HEK293 (cell line): Measurements from ENCODE around the gene SLC8A2.

Experiments used
- CTCF ChIA-PET: fragments of 350-600 bp; formaldehyde crosslinking; extraction: SDS; loops from one replicate; lab custom pipeline; 2021; ENCODE audit warnings: antibody characterized with exemption; lab: Yijun Ruan, JAX
- POLR2A ChIA-PET: fragments of 300-600 bp; formaldehyde crosslinking; extraction: SDS; loops from one replicate; lab custom pipeline; 2020; ENCODE audit warnings: antibody characterized with exemption, inconsistent platforms; lab: Yijun Ruan, JAX
- H3K27ac ChIP-seq: fragments of 200-500 bp; sonication (Bioruptor generic); 2 replicates; pipeline ENCODE4 v1.5.1; 2014; ENCODE audit warnings: low read depth, low read length, control low read depth, inconsistent platforms; ENCODE audit errors: extremely low read depth
- H3K36me3 ChIP-seq, 2 experiments: fragments of 200-500 bp in 1 of 2; sonication (Bioruptor generic) in 1 of 2; 1 replicate in 1 of 2; 2 replicates in 1 of 2; pipeline ENCODE4 v1.5.1; 2014 to 2017; ENCODE audit warnings: inconsistent platforms in 2 of 2, low read length in 2 of 2; ENCODE audit not compliant: control insufficient read depth in 2 of 2, insufficient read depth in 1 of 2
- H3K4me1 ChIP-seq: fragments of 200-500 bp; sonication (Bioruptor generic); 2 replicates; pipeline ENCODE4 v1.5.1; 2014; ENCODE audit warnings: mild to moderate bottlenecking, low read length, inconsistent platforms; ENCODE audit not compliant: control insufficient read depth, insufficient read depth
- H3K4me3 ChIP-seq: 2 replicates; pipeline ENCODE4 v1.5.1; 2011; ENCODE audit warnings: low read depth, mild to moderate bottlenecking, control low read depth, low read length, moderate library complexity
- H3K9me3 ChIP-seq: fragments of 200-500 bp; sonication (Bioruptor generic); 2 replicates; pipeline ENCODE4 v1.5.1; 2014; ENCODE audit warnings: low read depth, low read length, inconsistent platforms; ENCODE audit not compliant: control insufficient read depth, insufficient read depth
- BCL11A ChIP-seq: fragments of 450-650 bp; formaldehyde crosslinking; IDR thresholded peaks from 2 replicates; pipeline ENCODE4 v1.5.1; 2016; ENCODE audit warnings: low read depth, missing biosample characterization, missing genetic modification characterization
- EGR2 ChIP-seq: fragments of 450-650 bp; formaldehyde crosslinking; IDR thresholded peaks from 2 replicates; pipeline ENCODE4 v1.5.1; 2016; ENCODE audit warnings: low read depth, missing biosample characterization, missing genetic modification characterization
- FEZF1 ChIP-seq: fragments of 450-650 bp; formaldehyde crosslinking; IDR thresholded peaks from 2 replicates; pipeline ENCODE4 v1.5.1; 2016; ENCODE audit warnings: missing biosample characterization, missing genetic modification characterization
- KLF1 ChIP-seq: fragments of 450-650 bp; formaldehyde crosslinking; IDR thresholded peaks from 2 replicates; pipeline ENCODE4 v1.5.1; 2016; ENCODE audit warnings: missing biosample characterization, missing genetic modification characterization
- PATZ1 ChIP-seq: fragments of 450-650 bp; formaldehyde crosslinking; IDR thresholded peaks from 2 replicates; pipeline ENCODE4 v1.5.1; 2016; ENCODE audit warnings: missing biosample characterization, missing genetic modification characterization
- ZBTB6 ChIP-seq: fragments of 450-650 bp; formaldehyde crosslinking; IDR thresholded peaks from 2 replicates; pipeline ENCODE4 v1.5.1; 2017; ENCODE audit warnings: missing biosample characterization, missing genetic modification characterization
- ZBTB7A ChIP-seq: fragments of 450-650 bp; formaldehyde crosslinking; IDR thresholded peaks from 2 replicates; pipeline ENCODE4 v1.5.1; 2016; ENCODE audit warnings: low read depth, missing biosample characterization, missing genetic modification characterization
- ZNF10 ChIP-seq: fragments of 450-650 bp; formaldehyde crosslinking; IDR thresholded peaks from 2 replicates; pipeline ENCODE4 v1.5.1; 2017; ENCODE audit warnings: missing biosample characterization, missing genetic modification characterization
- ZNF133 ChIP-seq: fragments of 450-650 bp; formaldehyde crosslinking; IDR thresholded peaks from 2 replicates; pipeline ENCODE4 v1.5.1; 2016; ENCODE audit warnings: missing biosample characterization, missing genetic modification characterization
- ZNF174 ChIP-seq: fragments of 450-650 bp; formaldehyde crosslinking; IDR thresholded peaks from 2 replicates; pipeline ENCODE4 v1.5.0; 2017; ENCODE audit warnings: missing biosample characterization, mild to moderate bottlenecking, missing genetic modification characterization
- ZNF26 ChIP-seq: fragments of 450-650 bp; formaldehyde crosslinking; IDR thresholded peaks from 2 replicates; pipeline ENCODE4 v1.5.1; 2016; ENCODE audit warnings: missing biosample characterization, missing genetic modification characterization
- ZNF335 ChIP-seq: fragments of 450-650 bp; formaldehyde crosslinking; conservative IDR thresholded peaks from 2 replicates; pipeline ENCODE4 v1.5.1; 2016; ENCODE audit warnings: missing biosample characterization, missing genetic modification characterization
- ZNF366 ChIP-seq: fragments of 450-650 bp; formaldehyde crosslinking; conservative IDR thresholded peaks from 2 replicates; pipeline ENCODE4 v1.5.1; 2016; ENCODE audit warnings: missing biosample characterization, missing genetic modification characterization
- ZNF558 ChIP-seq: fragments of 450-650 bp; formaldehyde crosslinking; IDR thresholded peaks from 2 replicates; pipeline ENCODE4 v1.5.1; 2016; ENCODE audit warnings: missing biosample characterization, missing genetic modification characterization
- ZNF654 ChIP-seq: fragments of 450-650 bp; formaldehyde crosslinking; IDR thresholded peaks from 2 replicates; pipeline ENCODE4 v1.5.1; 2016; ENCODE audit warnings: low read depth, missing biosample characterization, missing genetic modification characterization
- ZNF692 ChIP-seq: fragments of 450-650 bp; formaldehyde crosslinking; IDR thresholded peaks from 2 replicates; pipeline ENCODE4 v1.5.1; 2016; ENCODE audit warnings: missing biosample characterization, missing genetic modification characterization
- TF ChIP-seq, protein P1 (sequence below): fragments of 450-650 bp; formaldehyde crosslinking; IDR thresholded peaks from 2 replicates; pipeline ENCODE4 v1.5.1; 2016; ENCODE audit warnings: missing biosample characterization, missing genetic modification characterization
- TF ChIP-seq, protein P2 (sequence below): fragments of 450-650 bp; formaldehyde crosslinking; IDR thresholded peaks from 2 replicates; pipeline ENCODE4 v1.5.1; 2016; ENCODE audit warnings: missing biosample characterization, missing genetic modification characterization

Gene SLC8A2

DNA sequence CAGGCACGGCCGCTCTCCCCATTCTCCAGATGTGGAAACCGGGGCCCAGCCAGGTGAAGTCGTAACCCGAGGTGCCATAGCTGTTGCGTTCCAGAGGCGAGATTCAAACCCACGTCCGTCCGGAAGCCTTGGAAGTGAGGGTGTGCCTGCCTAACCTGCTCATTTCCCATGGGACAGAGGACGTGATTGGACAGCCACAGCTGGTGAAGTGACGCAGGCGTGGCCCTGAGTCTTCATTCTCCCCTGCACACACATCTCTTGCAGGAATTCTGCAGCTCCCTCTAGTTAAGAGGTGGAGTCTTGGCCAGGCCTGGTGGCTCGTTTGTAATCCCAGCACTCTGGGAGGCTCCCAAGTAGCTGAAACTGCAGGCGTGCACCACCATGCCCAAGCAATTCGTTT, 69.2 kb downstream of the SLC8A2 start:
- H3K4me3 ChIP-seq, result no peak overlapping the region
- no peak for TF ChIP-seq ZNF10 (tag by site-specific recombination)
- TF ChIP-seq, protein P1, sequence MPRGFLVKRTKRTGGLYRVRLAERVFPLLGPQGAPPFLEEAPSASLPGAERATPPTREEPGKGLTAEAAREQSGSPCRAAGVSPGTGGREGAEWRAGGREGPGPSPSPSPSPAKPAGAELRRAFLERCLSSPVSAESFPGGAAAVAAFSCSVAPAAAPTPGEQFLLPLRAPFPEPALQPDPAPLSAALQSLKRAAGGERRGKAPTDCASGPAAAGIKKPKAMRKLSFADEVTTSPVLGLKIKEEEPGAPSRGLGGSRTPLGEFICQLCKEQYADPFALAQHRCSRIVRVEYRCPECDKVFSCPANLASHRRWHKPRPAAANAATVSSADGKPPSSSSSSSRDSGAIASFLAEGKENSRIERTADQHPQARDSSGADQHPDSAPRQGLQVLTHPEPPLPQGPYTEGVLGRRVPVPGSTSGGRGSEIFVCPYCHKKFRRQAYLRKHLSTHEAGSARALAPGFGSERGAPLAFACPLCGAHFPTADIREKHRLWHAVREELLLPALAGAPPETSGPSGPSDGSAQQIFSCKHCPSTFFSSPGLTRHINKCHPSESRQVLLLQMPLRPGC (tag by site-specific recombination), result no peak
- TF ChIP-seq ZBTB6, result no peak
- H3K27ac ChIP-seq, result no peak overlapping the region
- peaks cover 0 to 8% of the 10 kb centered on the region in 2 experiments; a peak in 1 of 3 replicates for H3K36me3 ChIP-seq
- no peaks in the 10 kb centered on the region for H3K4me1 ChIP-seq
- CTCF ChIA-PET, result interaction anchor here (0.6 to 4.5 kb wide), 4 partner anchors 11 to 97 kb away, joined by 3 to 35 read pairs (median 4); partner anchors contain the start of gene DHX34
- POLR2A ChIA-PET, result interaction anchor here (0.6 kb wide), 1 partner anchor 54 kb away, joined by 4 read pairs; the partner anchor contains the start of gene DHX34
- H3K9me3 ChIP-seq, result no peaks in the 10 kb centered on the region

DNA sequence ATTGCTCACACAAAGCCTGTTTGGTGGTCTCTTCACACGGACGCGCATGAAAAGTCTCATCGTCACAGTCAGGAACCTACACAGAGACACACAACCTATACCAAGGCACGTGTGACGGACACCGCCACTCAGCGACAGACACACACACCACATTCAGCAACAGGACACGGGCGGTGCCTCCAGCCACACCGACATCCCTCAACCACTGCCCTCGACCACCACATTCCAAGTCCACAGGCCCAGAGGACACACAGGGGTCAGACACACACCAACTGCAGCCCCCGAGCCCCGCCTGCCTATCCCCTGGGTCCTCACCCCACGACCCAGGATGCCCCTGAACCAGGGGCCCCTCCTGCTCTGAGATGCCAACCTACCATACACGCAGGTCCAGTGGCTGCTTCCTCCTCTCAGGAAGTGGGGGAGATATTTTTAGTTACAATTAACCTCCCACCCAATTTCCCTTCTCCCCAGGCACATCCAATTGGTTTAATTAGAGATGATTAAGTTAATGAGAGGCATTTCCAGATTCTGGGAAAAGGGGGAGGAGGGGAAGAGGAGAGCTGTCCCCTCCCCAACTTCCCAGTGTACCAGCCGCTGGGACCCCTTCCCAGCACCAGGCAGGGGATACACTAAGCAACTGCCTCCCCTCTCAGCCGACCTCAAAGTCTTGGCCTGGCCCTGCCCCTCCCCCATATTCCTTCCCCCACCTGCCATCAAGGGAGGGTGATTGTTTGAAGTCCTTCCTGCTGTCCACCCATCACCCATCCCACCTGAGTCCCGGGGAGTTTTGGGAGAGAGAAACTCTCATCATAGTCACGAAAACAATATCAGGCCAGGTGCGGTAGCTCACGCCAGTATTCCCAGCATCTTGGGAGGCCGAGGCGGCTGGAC, 72.7 kb downstream of the SLC8A2 start:
- CTCF ChIA-PET, result interaction anchor here (0.6 to 4.5 kb wide), 9 partner anchors 8 to 782 kb away, joined by 3 to 35 read pairs (median 3); partner anchors contain the start of gene DHX34
- Histone ChIP-seq H3K27ac (no peak overlapping the region), H3K4me1 (no peaks in the 10 kb centered on the region)
- no peak for TF ChIP-seq FEZF1
- no peak for TF ChIP-seq KLF1 (tag by site-specific recombination)
- TF ChIP-seq ZNF133, result no peak
- no peak for TF ChIP-seq ZNF335 (tag by site-specific recombination)
- TF ChIP-seq ZNF174 (tag by site-specific recombination), result no peak
- no peak for TF ChIP-seq ZNF26 (tag by site-specific recombination)
- TF ChIP-seq BCL11A (tag by site-specific recombination), result no peak
- no peak for TF ChIP-seq ZNF692 (tag by site-specific recombination)
- no peak for TF ChIP-seq ZNF654 (tag by site-specific recombination)
- TF ChIP-seq, all 188 proteins: peak for 0
- Histone ChIP-seq H3K9me3 (no peaks in the 10 kb centered on the region), H3K4me3 (no peak overlapping the region), H3K36me3 (no peaks in the 10 kb centered on the region)
- POLR2A ChIA-PET, result interaction anchor here (0.7 to 1.1 kb wide), 2 partner anchors 17 to 29 kb away, joined by 3 read pairs; no protein-coding TSS in a partner anchor

DNA sequence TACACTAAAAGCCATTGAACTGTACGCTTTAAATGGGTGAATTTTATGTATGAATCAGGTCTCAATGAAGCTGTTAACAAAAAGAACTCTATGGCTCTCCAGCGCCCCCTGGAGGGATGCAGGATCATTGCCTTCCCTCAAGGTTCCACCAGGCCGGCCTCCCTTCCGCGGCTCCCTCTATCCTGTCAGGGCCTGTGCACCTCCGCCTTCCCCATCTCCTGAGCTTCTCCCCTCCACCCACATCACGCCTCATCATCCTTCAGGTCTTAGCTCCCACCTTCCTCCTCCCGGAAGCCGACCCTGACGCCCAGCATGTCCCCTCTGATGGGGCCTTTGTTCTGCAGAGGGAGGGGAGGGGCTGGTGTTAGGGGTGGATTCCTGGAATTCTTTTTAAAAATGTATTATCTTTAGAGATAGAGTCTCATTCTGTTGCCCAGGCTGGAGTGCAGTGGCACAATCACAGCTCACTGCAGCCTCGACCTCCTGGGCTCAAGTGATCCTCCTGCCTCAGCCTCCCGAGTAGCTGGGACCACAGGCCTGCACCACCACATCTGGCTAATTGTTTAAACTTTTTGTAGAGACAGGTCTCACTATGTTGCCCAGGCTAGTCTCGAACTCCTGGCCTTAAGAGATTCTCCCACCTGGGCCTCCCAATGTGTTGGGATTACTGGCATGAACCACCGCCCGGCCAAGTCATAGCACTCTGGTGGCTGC, 80.0 kb downstream of the SLC8A2 start:
- POLR2A ChIA-PET, result interaction anchor here (0.6 to 1.2 kb wide), 4 partner anchors 13 to 98 kb away, joined by 3 to 6 read pairs (median 4); partner anchors contain the start of gene DHX34
- no peaks in the 10 kb centered on the region for H3K4me1 ChIP-seq
- H3K36me3 ChIP-seq, result no peaks in the 10 kb centered on the region; a peak in 1 of 3 replicates
- no peak overlapping the region for H3K27ac ChIP-seq
- H3K9me3 ChIP-seq, result no peaks in the 10 kb centered on the region
- CTCF ChIA-PET, result interaction anchor here (0.5 to 4.2 kb wide), 48 partner anchors 9 to 996 kb away, joined by 3 to 48 read pairs (median 5); partner anchors contain the start of genes DHX34 and INAFM1
- no peak overlapping the region for H3K4me3 ChIP-seq
- TF ChIP-seq ZNF654 (tag by site-specific recombination), result peak; percentile 38
- TF ChIP-seq ZNF558 (tag by site-specific recombination), result no peak
- TF ChIP-seq ZNF366 (tag by site-specific recombination), result peak; percentile 75
- TF ChIP-seq PATZ1 (tag by site-specific recombination), result no peak
- TF ChIP-seq ZBTB7A (tag by site-specific recombination), result no peak
- TF ChIP-seq, protein P2, sequence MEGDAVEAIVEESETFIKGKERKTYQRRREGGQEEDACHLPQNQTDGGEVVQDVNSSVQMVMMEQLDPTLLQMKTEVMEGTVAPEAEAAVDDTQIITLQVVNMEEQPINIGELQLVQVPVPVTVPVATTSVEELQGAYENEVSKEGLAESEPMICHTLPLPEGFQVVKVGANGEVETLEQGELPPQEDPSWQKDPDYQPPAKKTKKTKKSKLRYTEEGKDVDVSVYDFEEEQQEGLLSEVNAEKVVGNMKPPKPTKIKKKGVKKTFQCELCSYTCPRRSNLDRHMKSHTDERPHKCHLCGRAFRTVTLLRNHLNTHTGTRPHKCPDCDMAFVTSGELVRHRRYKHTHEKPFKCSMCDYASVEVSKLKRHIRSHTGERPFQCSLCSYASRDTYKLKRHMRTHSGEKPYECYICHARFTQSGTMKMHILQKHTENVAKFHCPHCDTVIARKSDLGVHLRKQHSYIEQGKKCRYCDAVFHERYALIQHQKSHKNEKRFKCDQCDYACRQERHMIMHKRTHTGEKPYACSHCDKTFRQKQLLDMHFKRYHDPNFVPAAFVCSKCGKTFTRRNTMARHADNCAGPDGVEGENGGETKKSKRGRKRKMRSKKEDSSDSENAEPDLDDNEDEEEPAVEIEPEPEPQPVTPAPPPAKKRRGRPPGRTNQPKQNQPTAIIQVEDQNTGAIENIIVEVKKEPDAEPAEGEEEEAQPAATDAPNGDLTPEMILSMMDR (tag by site-specific recombination), result peak; percentile 60; the same call in 1 of the 2 replicates
- peak; percentile 53; the same call in 1 of the 2 replicates for TF ChIP-seq EGR2 (tag by site-specific recombination)
